NCI-H446 (cell line): ENCODE measurements around the gene TMEM132D.

ENCODE experiments used
- DNase-seq, 2 experiments: peaks; one replicate each; lab custom pipeline; 2025; lab: John Stamatoyannopoulos, UW

The TMEM132D gene

DNA sequence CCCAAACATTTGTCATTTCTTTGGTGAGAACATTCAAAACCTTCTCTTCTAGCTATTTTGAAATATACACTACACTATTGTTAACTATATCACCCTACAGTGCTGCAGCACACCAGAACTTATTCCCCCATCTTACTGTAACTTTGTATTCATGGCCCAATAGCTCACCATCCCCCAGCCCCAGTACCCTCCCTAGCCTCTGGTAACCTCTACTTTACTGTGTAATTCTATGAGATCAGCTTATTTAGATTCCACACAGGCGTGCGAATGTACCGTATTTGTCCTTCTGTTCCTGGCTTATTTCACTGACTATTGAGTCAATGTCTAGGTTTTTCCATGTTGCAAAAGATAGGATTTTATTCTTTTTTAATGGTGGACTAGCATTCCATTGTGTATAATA is 469.0 kb downstream of the TMEM132D start:
- no peak for DNase-seq

DNA sequence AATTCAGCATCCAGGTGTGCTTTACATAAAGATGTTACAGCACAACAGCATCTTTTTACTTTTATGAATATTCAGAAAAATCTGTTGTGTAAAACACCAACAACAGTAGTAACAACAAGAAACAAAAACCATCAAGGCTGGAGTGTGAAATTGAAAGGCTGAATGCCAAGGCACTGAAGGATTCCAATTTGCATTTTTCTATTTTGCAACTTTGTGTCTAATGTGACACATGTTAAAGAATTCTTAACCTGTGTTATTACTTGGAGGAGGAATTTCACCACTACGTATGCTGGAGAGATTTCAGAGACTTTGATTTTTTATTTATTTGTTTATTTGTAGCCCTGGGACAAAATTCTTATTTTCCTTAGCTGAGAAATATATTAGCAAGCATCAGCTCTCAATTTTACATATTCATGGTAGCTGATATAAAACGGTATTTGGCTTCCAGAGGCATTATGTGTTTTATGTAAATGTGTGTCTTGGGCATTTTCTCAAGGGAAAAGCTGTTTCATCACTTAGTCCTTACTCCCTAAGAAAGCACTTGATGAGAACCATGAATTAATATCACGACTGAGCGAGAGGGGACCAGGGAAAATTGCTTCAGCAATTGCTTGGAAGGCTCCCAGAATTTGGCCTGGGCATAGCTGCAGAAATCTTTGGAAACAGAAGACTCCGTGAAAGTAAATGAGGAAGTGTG is 475.4 kb downstream of the TMEM132D start:
- DNase-seq: no peak

DNA sequence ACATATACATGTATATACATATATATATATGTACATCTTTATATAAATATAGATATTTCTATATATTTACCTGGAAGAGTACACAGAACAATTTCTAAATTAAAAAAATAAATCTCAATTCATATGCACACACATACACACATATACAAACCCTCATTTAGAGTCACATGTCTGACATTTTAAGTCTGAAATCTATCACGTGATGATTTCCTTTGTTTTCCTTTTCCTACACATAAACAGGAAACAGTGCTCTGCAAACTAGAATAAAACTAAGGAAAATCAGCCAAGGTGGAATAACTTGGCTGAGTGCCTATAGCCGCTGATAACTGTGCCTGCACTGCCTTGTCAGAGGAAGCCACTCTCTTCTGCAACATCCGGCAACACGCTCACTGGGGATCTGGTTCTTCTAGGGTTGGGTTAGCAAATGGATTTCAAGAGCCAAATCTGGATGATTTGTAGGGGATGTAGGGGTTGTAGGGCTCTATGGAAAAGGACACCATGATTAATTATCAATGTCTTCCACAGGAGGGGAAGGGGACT is 480.7 kb downstream of the TMEM132D start:
- DNase-seq: no peak

DNA sequence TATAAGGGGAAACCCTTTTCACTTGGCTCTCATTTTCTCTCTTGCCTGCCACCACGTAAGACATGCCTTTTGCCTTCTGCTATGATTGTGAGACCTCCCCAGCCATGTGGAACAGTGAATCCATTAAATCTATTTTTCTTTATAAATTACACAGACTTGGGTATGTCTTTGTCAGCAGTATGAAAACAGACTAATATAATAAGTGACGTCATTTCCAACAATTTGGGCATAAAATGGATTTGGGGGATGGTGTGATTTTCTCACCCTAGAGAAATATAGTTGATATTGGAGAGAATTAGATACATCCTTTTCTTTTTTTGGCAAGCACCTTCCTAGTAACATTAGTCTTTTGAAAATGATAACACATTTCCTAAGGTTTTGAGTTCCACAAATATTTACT is 490.5 kb downstream of the TMEM132D start:
- DNase-seq: no peak

DNA sequence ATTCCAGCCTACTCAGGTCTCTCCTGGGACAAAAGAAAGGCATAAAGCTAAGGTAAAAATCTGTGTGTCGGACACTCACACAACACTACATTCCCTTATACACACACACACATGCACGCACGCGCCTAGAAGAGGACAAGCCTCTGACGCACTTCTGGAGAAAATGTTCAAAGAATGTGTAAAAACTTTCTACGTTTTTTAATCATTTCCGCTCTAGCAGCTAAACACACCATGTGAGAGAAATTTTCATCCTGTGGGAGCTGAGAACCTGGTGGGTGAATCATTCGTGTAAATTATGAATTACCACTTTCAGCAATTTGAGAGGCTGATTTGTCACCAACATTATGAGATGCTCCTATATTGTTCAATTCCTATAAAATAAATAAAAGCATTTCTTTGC is 494.5 kb downstream of the TMEM132D start:
- DNase-seq: no peak

- no peak for DNase-seq
These were observed 499.3 kb downstream of the TMEM132D start for GRCh38 chr12:129404556-129404955.

GRCh38 chr12:129401572-129401971 is 502.3 kb downstream of the TMEM132D start:
- no peak for DNase-seq

GRCh38 chr12:129394177-129394825 is 509.5 kb downstream of the TMEM132D start:
- DNase-seq: no peak

- no peak for DNase-seq
These were observed 510.4 kb downstream of the TMEM132D start for GRCh38 chr12:129393357-129393937.

GRCh38 chr12:129385637-129385990 is 518.2 kb downstream of the TMEM132D start:
- DNase-seq: no peak

GRCh38 chr12:129383956-129384355 is 519.9 kb downstream of the TMEM132D start:
- no peak for DNase-seq

- DNase-seq: no peak
These were observed 522.1 kb downstream of the TMEM132D start for GRCh38 chr12:129381715-129382114.

DNA sequence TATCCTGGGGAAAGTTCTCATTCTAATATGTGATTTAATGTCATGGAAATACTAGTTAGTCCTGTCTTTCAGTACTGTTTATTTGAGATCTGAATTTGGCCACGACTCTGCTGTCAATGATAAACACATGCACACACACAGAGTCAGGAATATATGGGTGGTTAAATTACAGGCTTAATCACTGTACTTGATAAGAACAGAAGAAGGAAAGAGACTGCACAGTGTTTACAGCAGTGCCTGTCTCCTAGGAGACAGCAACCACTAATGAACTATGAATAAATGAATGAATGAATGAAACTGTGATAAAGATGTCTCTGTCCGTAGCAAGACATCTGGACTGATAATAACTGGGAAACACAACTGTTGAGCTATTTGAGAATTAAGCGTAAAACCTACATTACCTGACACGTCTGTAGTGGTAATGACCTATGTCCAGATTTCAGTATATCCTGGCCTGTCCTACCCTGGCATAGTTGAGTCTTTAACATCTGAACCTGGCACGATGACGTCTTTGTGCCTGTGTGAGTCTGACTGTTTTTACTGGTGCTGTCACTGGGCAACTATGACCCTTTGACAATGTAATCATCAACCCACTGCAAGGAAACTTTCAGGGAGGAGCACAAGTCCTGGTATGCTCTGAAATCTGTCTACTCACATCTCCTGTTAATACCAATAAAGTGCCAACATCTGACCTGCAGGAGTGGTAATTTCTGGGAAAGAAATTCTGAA is 524.6 kb downstream of the TMEM132D start:
- DNase-seq: no peak

- DNase-seq: no peak
These were observed 525.3 kb downstream of the TMEM132D start for GRCh38 chr12:129378496-129378895.

GRCh38 chr12:129373746-129374145 is 530.1 kb downstream of the TMEM132D start:
- DNase-seq: no peak

- no peak for DNase-seq
These were observed 530.9 kb downstream of the TMEM132D start for GRCh38 chr12:129372876-129373275.

GRCh38 chr12:129372348-129372747 is 531.5 kb downstream of the TMEM132D start:
- DNase-seq: no peak

- DNase-seq: no peak
These were observed 532.6 kb downstream of the TMEM132D start for GRCh38 chr12:129371268-129371667.

DNA sequence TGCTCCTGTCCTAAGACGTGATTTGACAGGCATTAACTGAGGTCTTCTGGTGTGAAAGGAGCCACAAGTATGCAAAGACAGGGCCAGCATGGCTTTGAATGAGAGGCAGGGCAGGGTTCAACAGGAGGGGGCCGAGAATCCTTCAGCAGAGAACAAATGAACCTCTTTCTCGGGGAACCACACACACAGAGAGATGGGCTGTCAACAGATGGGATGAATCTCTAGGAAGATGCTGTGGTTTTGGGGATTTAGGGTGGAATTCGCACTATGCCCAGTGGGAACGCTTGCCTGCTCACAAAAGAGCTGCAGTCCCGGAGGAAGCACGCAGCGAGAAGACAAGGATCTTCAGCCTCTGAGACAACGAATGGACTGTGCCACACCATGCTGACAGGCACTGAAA is 537.2 kb downstream of the TMEM132D start:
- no peak for DNase-seq

- DNase-seq: no peak
These were observed 540.8 kb downstream of the TMEM132D start for GRCh38 chr12:129363041-129363440.

DNA sequence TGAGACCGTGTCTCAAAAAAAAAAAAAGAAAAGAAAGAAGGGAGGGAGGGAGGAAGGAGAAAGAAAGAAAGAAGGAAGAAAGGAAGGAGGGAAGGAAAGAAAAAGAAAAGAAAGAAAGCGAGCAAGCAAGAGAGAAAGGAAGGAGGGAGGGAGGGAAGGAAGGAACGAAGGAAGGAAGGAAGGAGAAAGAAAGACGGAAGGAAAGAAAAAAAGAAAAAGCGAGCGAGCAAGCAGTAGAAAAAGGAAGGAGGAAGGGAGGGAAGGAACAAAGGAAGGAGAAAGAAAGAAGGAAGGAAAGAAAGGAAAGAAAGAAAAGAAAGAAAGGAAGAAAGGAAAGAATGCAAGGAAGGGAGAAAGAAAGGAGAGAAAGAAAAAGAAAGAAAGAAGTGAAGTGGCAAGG is 546.6 kb downstream of the TMEM132D start:
- DNase-seq: no peak

DNA sequence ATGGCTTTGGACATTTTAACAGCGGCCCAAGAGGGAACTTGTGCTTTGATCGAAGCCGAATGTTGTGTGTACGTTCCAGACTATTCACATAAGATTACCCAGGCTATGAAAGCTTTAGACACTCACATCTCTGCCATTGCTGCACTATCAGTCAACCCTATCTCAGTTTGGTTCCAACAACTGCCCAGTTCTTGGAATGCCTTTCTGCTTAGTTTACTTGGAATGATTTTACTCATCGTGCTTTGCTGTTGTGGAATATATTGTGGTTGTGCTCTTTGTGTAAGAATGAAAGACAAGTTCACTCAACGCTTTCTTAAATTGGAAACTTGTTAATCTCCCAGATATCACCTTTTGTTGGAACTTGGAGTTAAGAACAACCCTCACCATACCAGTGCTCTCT is 552.3 kb downstream of the TMEM132D start:
- DNase-seq: no peak

- no peak for DNase-seq
These were observed 564.5 kb downstream of the TMEM132D start for GRCh38 chr12:129339336-129339735.
